Thymus (tissue), 11 donors: ENCODE data around the gene HAGH. TPM values are rescaled to one million over a fixed set of nuclear protein-coding genes. Genes with fewer than 3 reads are reported as not detected.

Experiments used
- DNase-seq, 9 donors: peaks; one replicate each; pipeline ENCODE4 v3.0.0-alpha.2; 2013; ENCODE audit warnings: low spot score in 9 of 9, low read depth in 6 of 9, missing footprints in 1 of 9
- H3K27ac ChIP-seq, 2 donors: one replicate each; pipeline ENCODE4 v1.5.1; 2013; ENCODE audit warnings: control low read depth in 1 of 2, low read depth in 1 of 2, low read length in 1 of 2, mild to moderate bottlenecking in 1 of 2, moderate library complexity in 1 of 2
- H3K27me3 ChIP-seq, 2 donors: one replicate each; pipeline ENCODE4 v1.5.1; 2013; ENCODE audit warnings: low read length in 1 of 2; ENCODE audit not compliant: control insufficient read depth in 2 of 2, insufficient read depth in 1 of 2
- H3K36me3 ChIP-seq, 2 donors: one replicate each; pipeline ENCODE4 v1.5.1; 2013; ENCODE audit warnings: low read length in 1 of 2, mild to moderate bottlenecking in 1 of 2, moderate library complexity in 1 of 2; ENCODE audit not compliant: control insufficient read depth in 2 of 2, insufficient read depth in 2 of 2
- H3K4me1 ChIP-seq, 2 donors: one replicate each; pipeline ENCODE4 v1.5.1; 2013; ENCODE audit warnings: low read length in 2 of 2; ENCODE audit not compliant: control insufficient read depth in 2 of 2, insufficient read depth in 2 of 2
- H3K4me3 ChIP-seq, 2 donors: one replicate each; pipeline ENCODE4 v1.5.1; 2013; ENCODE audit warnings: low read length in 2 of 2, control low read depth in 1 of 2, mild to moderate bottlenecking in 1 of 2
- H3K9me3 ChIP-seq, 2 donors: one replicate each; pipeline ENCODE4 v1.5.1; 2013; ENCODE audit warnings: low read length in 1 of 2, mild to moderate bottlenecking in 1 of 2; ENCODE audit not compliant: control insufficient read depth in 2 of 2, insufficient read depth in 1 of 2
- WGBS: extraction: QIAGEN DNeasy Blood & Tissue Kit; methylation state at CpG from one replicate; pipeline ENCODE4 v1.1.7; 2013; 5-methylcytosine and 5-hydroxymethylcytosine counted together
- polyA plus RNA-seq: library from polyadenylated mRNA; stranded (reverse); fragments of 200-250 nt; gene quantifications from one replicate; pipeline ENCODE4 v1.2.3, GENCODE V29; 2013
- total RNA-seq: library from RNA; stranded (reverse); fragments of 120-200 nt; gene quantifications from one replicate; pipeline ENCODE4 v1.2.4, GENCODE V29; 2013
- donor health status: healthy.

The HAGH gene
- total and polyA plus RNA-seq, 2 donors: 51.6 to 69.5 TPM

- H3K4me1 ChIP-seq: peaks cover 0 to 3% of the 10 kb centered on the region in 2 donors
- no peak overlapping the region for H3K4me3 ChIP-seq
- peaks cover 0 to 4% of the 10 kb centered on the region in 2 donors for H3K9me3 ChIP-seq
- H3K36me3 ChIP-seq: peaks cover 36 to 53% of the 10 kb centered on the region in 2 donors
- no peaks in the 10 kb centered on the region for H3K27me3 ChIP-seq
- DNase-seq: no peak
- 96% methylated on average over 59 of the region's 59 CpGs for WGBS
- H3K27ac ChIP-seq: no peak overlapping the region
Measured at GRCh38 chr16:1791943-1792812, 34.4 kb downstream of the HAGH start.

GRCh38 chr16:1791256-1791942 lies 35.2 kb downstream of the HAGH start:
- Histone ChIP-seq H3K27me3 (no peaks in the 10 kb centered on the region), H3K4me3 (no peak overlapping the region), H3K9me3 (peaks cover 0 to 4% of the 10 kb centered on the region in 2 donors), H3K36me3 (peaks cover 43 to 61% of the 10 kb centered on the region in 2 donors), H3K4me1 (peaks cover 0 to 3% of the 10 kb centered on the region in 2 donors), H3K27ac (no peak overlapping the region)
- 97% methylated on average over 53 of the region's 53 CpGs for WGBS
- DNase-seq: no peak

- H3K36me3 ChIP-seq: peaks cover 43 to 66% of the 10 kb centered on the region in 2 donors
- H3K4me1 ChIP-seq: peaks cover 0 to 3% of the 10 kb centered on the region in 2 donors
- no peak overlapping the region for H3K4me3 ChIP-seq
- no peak for DNase-seq
- 98% methylated on average over 44 of the region's 44 CpGs for WGBS
- no peaks in the 10 kb centered on the region for H3K27me3 ChIP-seq
- peaks cover 1 to 4% of the 10 kb centered on the region in 2 donors for H3K9me3 ChIP-seq
- H3K27ac ChIP-seq: no peak overlapping the region
Measured at GRCh38 chr16:1790611-1791255, 35.9 kb downstream of the HAGH start.

- Histone ChIP-seq H3K9me3 (peaks cover 1 to 4% of the 10 kb centered on the region in 2 donors), H3K4me1 (peaks cover 0 to 3% of the 10 kb centered on the region in 2 donors), H3K4me3 (no peak overlapping the region), H3K27me3 (no peaks in the 10 kb centered on the region), H3K36me3 (peaks cover 45 to 71% of the 10 kb centered on the region in 2 donors), H3K27ac (no peak overlapping the region)
- no peak for DNase-seq
- WGBS: 98% methylated on average over 15 of the region's 15 CpGs
Measured at GRCh38 chr16:1790261-1790610, 36.4 kb downstream of the HAGH start.

- Histone ChIP-seq H3K27me3 (no peaks in the 10 kb centered on the region), H3K9me3 (peaks cover 1 to 4% of the 10 kb centered on the region in 2 donors), H3K36me3 (peaks cover 48 to 72% of the 10 kb centered on the region in 2 donors), H3K27ac (no peak overlapping the region), H3K4me3 (no peak overlapping the region), H3K4me1 (peaks cover 0 to 3% of the 10 kb centered on the region in 2 donors)
- no peak for DNase-seq
- WGBS: 95% methylated on average over 25 of the region's 25 CpGs
Measured at GRCh38 chr16:1789643-1790045, 37.0 kb downstream of the HAGH start.

GRCh38 chr16:1788708-1789100 lies 37.9 kb downstream of the HAGH start:
- H3K36me3 ChIP-seq: peaks cover 51 to 74% of the 10 kb centered on the region in 2 donors
- DNase-seq: no peak

GRCh38 chr16:1788095-1788707 lies 38.4 kb downstream of the HAGH start:
- H3K36me3 ChIP-seq: peaks cover 51 to 74% of the 10 kb centered on the region in 2 donors
- peak overlapping the region in 1 of 2 donors; percentile 37 for H3K27ac ChIP-seq
- DNase-seq: no peak
- no peak overlapping the region for H3K4me3 ChIP-seq
- 96% methylated on average over 38 of the region's 38 CpGs for WGBS
- no peaks in the 10 kb centered on the region for H3K27me3 ChIP-seq
- peaks cover 1 to 4% of the 10 kb centered on the region in 2 donors for H3K9me3 ChIP-seq
- peaks cover 7 to 8% of the 10 kb centered on the region in 2 donors for H3K4me1 ChIP-seq

More at GRCh38 chr16:1788708-1789100, 37.9 kb downstream of the HAGH start:
- Histone ChIP-seq H3K4me1 (peaks cover 6 to 7% of the 10 kb centered on the region in 2 donors), H3K27me3 (no peaks in the 10 kb centered on the region), H3K27ac (peak overlapping the region; percentile 43 to 58), H3K4me3 (no peak overlapping the region), H3K9me3 (peaks cover 1 to 4% of the 10 kb centered on the region in 2 donors)
- WGBS: 85% methylated on average over 19 of the region's 19 CpGs

- Histone ChIP-seq H3K36me3 (peaks cover 51 to 73% of the 10 kb centered on the region in 2 donors), H3K9me3 (peaks cover 0 to 1% of the 10 kb centered on the region in 2 donors), H3K27ac (peak overlapping the region in 1 of 2 donors; percentile 2), H3K4me1 (peaks cover 7 to 8% of the 10 kb centered on the region in 2 donors), H3K4me3 (no peak overlapping the region), H3K27me3 (no peaks in the 10 kb centered on the region)
- DNase-seq: peak in 1 of 9 donors; percentile 1
- WGBS: 98% methylated on average over 44 of the region's 44 CpGs
Measured at GRCh38 chr16:1787322-1788094, 39.1 kb downstream of the HAGH start.
